A549 (cell line): ENCODE results near the gene METTL5. TPM values are rescaled to one million over a fixed set of nuclear protein-coding genes. Genes with fewer than 3 reads are reported as not detected.
A peak's percentile ranks its signal among the peaks of the same experiment; 100 is the strongest.
"Not testable (repeated sequence)": the region's sequence is repeated elsewhere in the genome, so short reads cannot be mapped to it uniquely, and the experiment has no call there.

Source experiments
- ATAC-seq, 2 experiments: fragments of 200-7000 bp in 1 of 2; fragments of >200 bp in 1 of 2; cut with Nextera tagmentation in 1 of 2; cut with Tn5 transposase in 1 of 2; 3 replicates each; pipeline versions ENCODE4 v1.8.0 to v1.9.1; 2018 to 2020; ENCODE audit warnings: mild to moderate bottlenecking in 1 of 2, moderate library complexity in 1 of 2
- CTCF ChIA-PET: fragments of 300-600 bp; sonication (Branson Sonifier 250); formaldehyde crosslinking; extraction: SDS; loops from one replicate; lab custom pipeline; 2021; ENCODE audit warnings: antibody characterized with exemption, inconsistent platforms; lab: Yijun Ruan, JAX
- POLR2A ChIA-PET: fragments of 350-600 bp; formaldehyde crosslinking; extraction: SDS; loops from one replicate; lab custom pipeline; 2021; ENCODE audit warnings: antibody characterized with exemption, inconsistent platforms; lab: Yijun Ruan, JAX
- DNase-seq, 2 experiments: peaks; one replicate each; pipeline versions ENCODE4 v3.0.0 to v3.0.0-alpha.2; 2011 to 2016; ENCODE audit warnings: low read depth in 1 of 2, low spot score in 1 of 2
- FAIRE-seq: peaks from 2 replicates; lab custom pipeline; 2011; peaks lifted over from hg19 to GRCh38; lab: Jason Lieb, UNC
- H3K27ac ChIP-seq, 2 experiments: fragments of >200 bp; sonication (Bioruptor Twin); formaldehyde crosslinking; 3 replicates each; pipeline ENCODE4 v1.5.1; 2016 to 2017
- H3K4me1 ChIP-seq: fragments of >200 bp; sonication (Bioruptor Twin); formaldehyde crosslinking; 3 replicates; pipeline ENCODE4 v1.6.1; 2016
- H3K4me2 ChIP-seq: fragments of >200 bp; sonication (Bioruptor Twin); formaldehyde crosslinking; 3 replicates; pipeline ENCODE4 v1.6.1; 2016
- H3K4me3 ChIP-seq: fragments of >200 bp; sonication (Bioruptor Twin); formaldehyde crosslinking; 3 replicates; pipeline ENCODE4 v1.5.1; 2016
- H3K9me3 ChIP-seq: fragments of >200 bp; sonication (Bioruptor Twin); formaldehyde crosslinking; 3 replicates; pipeline ENCODE4 v1.6.1; 2016
- CBX8 ChIP-seq: fragments of 200-600 bp; sonication (generic); IDR thresholded peaks from 2 replicates; pipeline ENCODE4 v1.6.1; 2016
- EHF ChIP-seq: fragments of 250-450 bp; sonication (Bioruptor Pico); IDR thresholded peaks from 2 replicates; pipeline ENCODE4 v1.5.0; 2020; ENCODE audit warnings: mild to moderate bottlenecking
- FOSB ChIP-seq: fragments of 250-450 bp; sonication (Bioruptor Pico); IDR thresholded peaks from 2 replicates; pipeline ENCODE4 v1.5.0; 2020; ENCODE audit warnings: mild to moderate bottlenecking, moderate library complexity
- FOSL2 ChIP-seq, 2 experiments: fragments of 450-650 bp in 1 of 2; fragments of >200 bp in 1 of 2; sonication (Bioruptor Twin) in 1 of 2; formaldehyde crosslinking; IDR thresholded peaks; 2 replicates each; pipeline versions ENCODE4 v1.5.0 to v1.6.1; 2016 to 2020; ENCODE audit warnings: mild to moderate bottlenecking in 1 of 2, moderate library complexity in 1 of 2
- HES2 ChIP-seq: fragments of >200 bp; sonication (Bioruptor Twin); formaldehyde crosslinking; IDR thresholded peaks from 2 replicates; pipeline ENCODE4 v1.6.1; 2016
- HEYL ChIP-seq: fragments of 250-450 bp; sonication (Bioruptor Pico); IDR thresholded peaks from 2 replicates; pipeline ENCODE4 v1.8.0; 2021; ENCODE audit warnings: mild to moderate bottlenecking, moderate library complexity
- HOXB13 ChIP-seq: fragments of 250-450 bp; sonication (Bioruptor Pico); IDR thresholded peaks from 2 replicates; pipeline ENCODE4 v1.5.0; 2020; ENCODE audit warnings: low read depth, mild to moderate bottlenecking, moderate library complexity
- JUNB ChIP-seq: fragments of >200 bp; sonication (Bioruptor Twin); formaldehyde crosslinking; IDR thresholded peaks from 2 replicates; pipeline ENCODE4 v1.6.1; 2016
- MAFK ChIP-seq: fragments of 450-650 bp; IDR thresholded peaks from 2 replicates; pipeline ENCODE4 v1.6.1; 2014; ENCODE audit not compliant: partially characterized antibody
- MAX ChIP-seq: IDR thresholded peaks from 2 replicates; pipeline ENCODE4 v1.6.1; 2012
- MYC ChIP-seq: IDR thresholded peaks from 2 replicates; pipeline ENCODE4 v1.6.1; 2012; ENCODE audit warnings: mild to moderate bottlenecking, inconsistent platforms, low read length, improper control_type of control experiment, borderline replicate concordance
- NPAS2 ChIP-seq: fragments of 250-450 bp; sonication (Bioruptor Pico); IDR thresholded peaks from 2 replicates; pipeline ENCODE4 v1.8.0; 2022; ENCODE audit warnings: mild to moderate bottlenecking, moderate library complexity, borderline replicate concordance
- RAD21 ChIP-seq, 2 experiments: fragments of >200 bp in 1 of 2; sonication (Bioruptor Twin) in 1 of 2; formaldehyde crosslinking in 1 of 2; IDR thresholded peaks in 1 of 2; conservative IDR thresholded peaks in 1 of 2; 2 replicates in 1 of 2; 3 replicates in 1 of 2; pipeline ENCODE4 v1.6.1; 2012 to 2018; ENCODE audit warnings: inconsistent platforms in 1 of 2
- REST ChIP-seq: fragments of 200-600 bp; sonication (generic); IDR thresholded peaks from 2 replicates; pipeline ENCODE4 v1.6.1; 2016; ENCODE audit warnings: antibody characterized with exemption, mild to moderate bottlenecking, moderate library complexity
- SMC3 ChIP-seq: fragments of >200 bp; sonication (Bioruptor Twin); formaldehyde crosslinking; IDR thresholded peaks from 3 replicates; pipeline ENCODE4 v1.6.1; 2018; ENCODE audit warnings: inconsistent platforms
- TP53 ChIP-seq: fragments of 250-450 bp; sonication (Bioruptor Pico); IDR thresholded peaks from 2 replicates; pipeline ENCODE4 v1.5.0; 2021; ENCODE audit warnings: mild to moderate bottlenecking, moderate library complexity
- ZC3H11A ChIP-seq: fragments of 450-650 bp; IDR thresholded peaks from 2 replicates; pipeline ENCODE4 v1.6.1; 2014; ENCODE audit warnings: antibody characterized with exemption, mild to moderate bottlenecking
- ZFP36 ChIP-seq: fragments of 450-650 bp; IDR thresholded peaks from 2 replicates; pipeline ENCODE4 v1.6.1; 2014; ENCODE audit warnings: borderline replicate concordance; ENCODE audit not compliant: partially characterized antibody
- WGBS: methylation state at CpG from one replicate; pipeline ENCODE4 v1.1.6; 2017; ENCODE audit errors: missing lambda C conversion rate; 5-methylcytosine and 5-hydroxymethylcytosine counted together
- polyA plus RNA-seq, 4 experiments: library from polyadenylated mRNA; depleted of rRNA in 3 of 4; stranded (reverse); fragments of >200 nt; fragmentation: RNase III in 1 of 4; extraction: RNeasy Plus Mini Kit Qiagen cat#74134 plus additional on column Dnase treatment in 1 of 4; gene quantifications; 2 replicates in 3 of 4; 3 replicates in 1 of 4; pipeline ENCODE4 v1.2.3, GENCODE V29; 2011 to 2017
- TF ChIP-seq, protein P1 (sequence below): fragments of >200 bp; sonication (Bioruptor Twin); formaldehyde crosslinking; IDR thresholded peaks from 3 replicates; pipeline ENCODE4 v1.6.1; 2016

METTL5 gene
- polyA plus RNA-seq, 2 of the 4 experiments (the other 2 are of a cell fraction), result 86.9 to 97.6 TPM

- TF ChIP-seq REST, result no peak
These were observed 38.1 kb upstream of the METTL5 start (continued) for GRCh38 chr2:169862816-169863215.

- Histone ChIP-seq H3K27ac (no peak overlapping the region), H3K4me3 (no peak overlapping the region)
- 93% methylated on average over 4 of the region's 4 CpGs for WGBS
- CTCF ChIA-PET, result no interaction called here
- DNase-seq (no peak), ATAC-seq (no peak)
- POLR2A ChIA-PET, result no interaction called here
- TF ChIP-seq MAX (no peak), MYC (no peak), SMC3 (no peak), RAD21 (conservative IDR thresholded peaks at IDR 0.05 in 1 of 2, IDR thresholded peaks at IDR 0.05 in 1 of 2) (no peak), HOXB13 (CRISPR knock-in tag) (no peak), FOSB (CRISPR knock-in tag) (no peak), NPAS2 (CRISPR knock-in tag) (no peak), EHF (CRISPR knock-in tag) (no peak), JUNB (no peak), FOSL2 (IDR thresholded peaks at IDR 0.05) (no peak), FOSL2 (CRISPR knock-in tag; IDR thresholded peaks at IDR 0.05) (no peak), ZFP36 (no peak), HEYL (CRISPR knock-in tag) (no peak), HES2 (no peak), CBX8 (no peak), TP53 (CRISPR knock-in tag) (no peak)
- TF ChIP-seq, protein P1, sequence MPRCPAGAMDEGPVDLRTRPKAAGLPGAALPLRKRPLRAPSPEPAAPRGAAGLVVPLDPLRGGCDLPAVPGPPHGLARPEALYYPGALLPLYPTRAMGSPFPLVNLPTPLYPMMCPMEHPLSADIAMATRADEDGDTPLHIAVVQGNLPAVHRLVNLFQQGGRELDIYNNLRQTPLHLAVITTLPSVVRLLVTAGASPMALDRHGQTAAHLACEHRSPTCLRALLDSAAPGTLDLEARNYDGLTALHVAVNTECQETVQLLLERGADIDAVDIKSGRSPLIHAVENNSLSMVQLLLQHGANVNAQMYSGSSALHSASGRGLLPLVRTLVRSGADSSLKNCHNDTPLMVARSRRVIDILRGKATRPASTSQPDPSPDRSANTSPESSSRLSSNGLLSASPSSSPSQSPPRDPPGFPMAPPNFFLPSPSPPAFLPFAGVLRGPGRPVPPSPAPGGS, result no peak
- TF ChIP-seq, all 56 proteins: peak for 0
- Histone ChIP-seq H3K9me3 (no peaks in the 10 kb centered on the region), H3K4me1 (no peaks in the 10 kb centered on the region), H3K4me2 (no peak overlapping the region)
- FAIRE-seq, result no peak
These were observed 35.4 kb upstream of the METTL5 start for GRCh38 chr2:169860149-169860548.

DNA sequence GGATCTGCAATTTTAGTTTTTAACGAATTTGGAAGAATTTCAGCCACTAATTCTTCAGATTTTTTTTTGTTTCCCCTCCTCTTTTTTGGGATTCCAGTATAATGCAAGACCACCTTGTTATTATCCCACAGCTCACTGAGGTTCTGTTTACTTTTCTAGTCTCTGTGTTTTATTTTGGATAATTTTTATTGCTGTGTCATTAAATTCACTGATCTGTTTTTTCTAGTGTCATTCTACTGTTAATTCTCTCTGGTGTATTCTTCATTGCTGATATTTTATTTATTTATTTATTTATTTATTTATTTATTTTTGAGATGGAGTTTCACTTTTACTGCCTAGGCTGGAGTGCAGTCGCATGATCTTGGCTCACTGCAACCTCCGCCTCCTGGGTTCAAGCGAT is 34.7 kb upstream of the METTL5 start:
- DNase-seq, result no peak
- ChIA-PET CTCF (no interaction called here), POLR2A (no interaction called here)
- Histone ChIP-seq H3K9me3 (no peaks in the 10 kb centered on the region), H3K4me2 (no peak overlapping the region), H3K27ac (no peak overlapping the region), H3K4me3 (no peak overlapping the region), H3K4me1 (no peaks in the 10 kb centered on the region)
- no peak for ATAC-seq
- TF ChIP-seq ZC3H11A (no peak), MAFK (peak; percentile 16)
- WGBS, result 94% methylated on average over 4 of the region's 4 CpGs
- no peak for FAIRE-seq

DNA sequence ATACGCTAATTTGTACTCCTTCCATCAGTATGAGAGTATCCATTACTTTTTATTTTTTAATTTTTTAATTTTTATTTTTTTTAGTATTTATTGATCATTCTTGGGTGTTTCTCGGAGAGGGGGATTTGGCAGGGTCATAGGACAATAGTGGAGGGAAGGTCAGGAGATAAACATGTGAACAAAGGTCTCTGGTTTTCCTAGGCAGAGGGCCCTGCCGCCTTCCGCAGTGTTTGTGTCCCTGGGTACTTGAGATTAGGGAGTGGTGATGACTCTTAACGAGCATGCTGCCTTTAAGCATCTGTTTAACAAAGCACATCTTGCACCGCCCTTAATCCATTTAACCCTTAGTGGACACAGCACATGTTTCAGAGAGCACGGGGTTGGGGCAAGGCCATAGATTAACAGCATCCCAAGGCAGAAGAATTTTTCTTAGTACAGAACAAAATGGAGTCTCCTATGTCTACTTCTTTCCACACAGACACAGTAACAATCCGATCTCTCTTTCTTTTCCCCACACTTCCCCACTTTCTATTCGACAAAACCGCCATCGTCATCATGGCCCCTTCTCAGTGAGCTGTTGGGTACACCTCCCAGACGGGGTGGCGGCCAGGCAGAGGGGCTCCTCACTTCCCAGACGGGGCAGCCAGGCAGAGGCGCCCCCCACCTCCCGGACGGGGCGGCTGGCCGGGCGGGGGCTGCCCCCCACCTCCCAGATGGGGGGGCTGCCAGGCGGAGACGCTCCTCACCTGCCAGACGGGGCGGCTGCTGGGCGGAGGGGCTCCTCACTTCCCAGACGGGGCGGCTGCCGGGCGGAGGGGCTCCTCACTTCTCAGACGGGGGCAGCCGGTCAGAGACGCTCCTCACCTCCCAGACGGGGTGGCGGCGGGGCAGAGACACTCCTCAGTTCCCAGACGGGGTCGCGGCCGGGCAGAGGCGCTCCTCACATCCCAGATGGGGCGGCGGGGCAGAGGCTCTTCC is 30.9 kb upstream of the METTL5 start:
- H3K4me1 ChIP-seq, ATAC-seq, FAIRE-seq, POLR2A ChIA-PET, CTCF ChIA-PET, H3K4me2 ChIP-seq, H3K4me3 ChIP-seq, H3K27ac ChIP-seq, DNase-seq, H3K9me3 ChIP-seq: not testable (repeated sequence)
- 79% methylated on average over 11 of the region's 42 CpGs for WGBS
